Stimulated activated CD4-positive, alpha-beta T cell treated with anti-CD3 and anti-CD28 coated beads, TNF-alpha, amount 100 ng/mL, for 4 hours (primary cell): ENCODE measurements around the gene DENND11.

Experiments used
- DNase-seq, 3 experiments: peaks; one replicate each; pipeline ENCODE4 v3.0.0-alpha.2; 2020; ENCODE audit warnings: low read depth in 3 of 3

Gene DENND11

GRCh38 chr7:141679014-141679413 is 23.0 kb downstream of the DENND11 start:
- DNase-seq, result no peak

GRCh38 chr7:141676618-141677017 is 25.3 kb downstream of the DENND11 start:
- DNase-seq, result no peak

GRCh38 chr7:141675436-141676215 is 26.3 kb downstream of the DENND11 start:
- no peak for DNase-seq

GRCh38 chr7:141674702-141675101 is 27.3 kb downstream of the DENND11 start:
- no peak for DNase-seq

GRCh38 chr7:141674171-141674671 is 27.7 kb downstream of the DENND11 start:
- no peak for DNase-seq

GRCh38 chr7:141673346-141673745 is 28.6 kb downstream of the DENND11 start:
- no peak for DNase-seq

GRCh38 chr7:141671705-141672496 is 30.1 kb downstream of the DENND11 start:
- DNase-seq, result no peak

- no peak for DNase-seq
These were observed 33.1 kb downstream of the DENND11 start for GRCh38 chr7:141668853-141669252.

GRCh38 chr7:141666071-141666470 is 35.9 kb downstream of the DENND11 start:
- no peak for DNase-seq

GRCh38 chr7:141665208-141666035 is 36.5 kb downstream of the DENND11 start:
- DNase-seq, result no peak

GRCh38 chr7:141664450-141664849 is 37.5 kb downstream of the DENND11 start:
- no peak for DNase-seq

GRCh38 chr7:141663081-141663849 is 38.7 kb downstream of the DENND11 start:
- DNase-seq, result no peak

- DNase-seq, result no peak
These were observed 41.7 kb downstream of the DENND11 start for GRCh38 chr7:141660259-141660658.

- no peak for DNase-seq
These were observed 42.5 kb downstream of the DENND11 start for GRCh38 chr7:141659501-141659900.

GRCh38 chr7:141654551-141654950 is 47.4 kb downstream of the DENND11 start:
- DNase-seq, result peak in 2 of 3 experiments; percentile 32 to 35

GRCh38 chr7:141652691-141653090 is 49.3 kb downstream of the DENND11 start:
- DNase-seq, result no peak
